GM23248 (cell line): ENCODE measurements around the gene PARD3B.

Experiments used
- EZH2 ChIP-seq: fragments of 200-600 bp; sonication (generic); IDR thresholded peaks from 2 replicates; pipeline ENCODE4 v1.6.1; 2018; ENCODE audit warnings: antibody characterized with exemption, mild to moderate bottlenecking; ENCODE audit not compliant: insufficient read depth, poor library complexity, severe bottlenecking
- EZH2phosphoT487 ChIP-seq: fragments of 200-600 bp; sonication (generic); IDR thresholded peaks from 2 replicates; pipeline ENCODE4 v1.6.1; 2018; ENCODE audit warnings: antibody characterized with exemption, moderate library complexity, mild to moderate bottlenecking, low read depth; ENCODE audit not compliant: insufficient read depth

DNA sequence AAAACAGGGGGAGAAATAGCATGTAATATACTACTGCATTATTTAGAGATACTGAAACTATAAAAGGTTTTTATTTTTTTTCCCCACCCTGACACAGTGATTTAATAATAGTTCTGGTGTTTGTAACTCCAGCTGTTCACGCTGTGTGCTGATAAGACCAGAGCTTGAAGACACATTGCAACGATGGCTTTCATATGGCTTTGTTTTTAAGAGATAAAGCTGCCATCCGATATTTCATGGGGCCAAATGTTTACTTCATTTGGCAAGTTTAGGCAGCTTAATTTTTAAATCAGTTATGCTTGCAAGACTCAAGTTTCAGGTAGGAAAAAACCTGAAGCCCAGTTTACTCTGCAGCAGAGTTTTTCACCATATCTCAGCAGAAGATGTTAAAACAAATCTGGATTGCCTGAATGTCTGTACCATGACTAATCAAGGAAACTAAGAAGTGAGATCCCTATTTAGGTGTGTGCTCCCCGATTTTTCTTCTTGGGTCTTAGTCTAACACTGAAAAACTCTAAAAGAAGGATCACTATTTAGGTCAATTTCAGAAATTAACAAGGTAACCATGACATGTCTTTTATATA lies 508.6 kb downstream of the PARD3B start:
- TF ChIP-seq EZH2: no peak
- no peak for TF ChIP-seq EZH2phosphoT487
